ENCODE data around the gene SYT9. TPM values are rescaled to one million over a fixed set of nuclear protein-coding genes. Genes with fewer than 3 reads are reported as not detected.

The SYT9 gene
- polyA plus RNA-seq, 1 donor from 2014 or later = 2.3 TPM

DNA sequence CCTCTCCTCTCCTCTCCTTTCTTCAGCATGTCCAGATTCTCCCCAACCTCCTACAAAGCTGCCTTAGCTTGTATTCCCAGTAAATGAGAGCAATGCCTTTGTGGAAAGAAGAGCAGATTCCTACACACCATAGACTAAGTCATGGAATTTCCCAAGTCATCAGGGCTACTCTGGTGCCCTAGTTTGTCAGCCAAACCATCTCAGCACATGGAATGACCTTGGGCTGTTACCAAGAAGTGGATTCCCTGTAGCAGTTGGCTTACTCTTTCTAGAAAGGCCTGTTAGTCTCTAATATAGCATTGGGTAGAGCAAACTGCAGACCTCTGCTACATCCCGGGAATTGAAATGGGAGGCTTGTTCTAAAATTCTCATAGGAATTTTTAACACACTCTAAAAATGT is 124.7 kb downstream of the SYT9 start:
- Histone ChIP-seq H3K9ac (ENCODE audit: low read length) (no peak overlapping the region), H3K27ac (ENCODE audit: low read length) (no peak overlapping the region), H3K4me2 (ENCODE audit: low read length) (no peak overlapping the region), H3F3A (ENCODE audit: insufficient read depth, low read length, poor library complexity, severe bottlenecking) (no peaks in the 10 kb centered on the region), H3K4me3 (ENCODE audit: low read length) (no peak overlapping the region), H3K9me2 (ENCODE audit: insufficient read depth, low read length) (no peaks in the 10 kb centered on the region), H2AFZ (ENCODE audit: low read depth, low read length) (no peak overlapping the region), H4K20me1 (ENCODE audit: insufficient read depth) (no peaks in the 10 kb centered on the region), H3K27me3 (ENCODE audit: insufficient read depth, low read depth, low read length) (no peaks in the 10 kb centered on the region), H3K36me3 (ENCODE audit: insufficient read depth, low read length) (no peaks in the 10 kb centered on the region), H3K9me3 (ENCODE audit: low read length) (no peaks in the 10 kb centered on the region), H3K79me2 (replicated peaks; ENCODE audit: insufficient read depth, low read length) (no peaks in the 10 kb centered on the region)
- TF ChIP-seq EZH2 (IDR thresholded peaks at IDR 0.05; ENCODE audit: borderline replicate concordance, insufficient read depth, low read length, poor library complexity, severe bottlenecking) = no peak
- TF ChIP-seq, protein P1, sequence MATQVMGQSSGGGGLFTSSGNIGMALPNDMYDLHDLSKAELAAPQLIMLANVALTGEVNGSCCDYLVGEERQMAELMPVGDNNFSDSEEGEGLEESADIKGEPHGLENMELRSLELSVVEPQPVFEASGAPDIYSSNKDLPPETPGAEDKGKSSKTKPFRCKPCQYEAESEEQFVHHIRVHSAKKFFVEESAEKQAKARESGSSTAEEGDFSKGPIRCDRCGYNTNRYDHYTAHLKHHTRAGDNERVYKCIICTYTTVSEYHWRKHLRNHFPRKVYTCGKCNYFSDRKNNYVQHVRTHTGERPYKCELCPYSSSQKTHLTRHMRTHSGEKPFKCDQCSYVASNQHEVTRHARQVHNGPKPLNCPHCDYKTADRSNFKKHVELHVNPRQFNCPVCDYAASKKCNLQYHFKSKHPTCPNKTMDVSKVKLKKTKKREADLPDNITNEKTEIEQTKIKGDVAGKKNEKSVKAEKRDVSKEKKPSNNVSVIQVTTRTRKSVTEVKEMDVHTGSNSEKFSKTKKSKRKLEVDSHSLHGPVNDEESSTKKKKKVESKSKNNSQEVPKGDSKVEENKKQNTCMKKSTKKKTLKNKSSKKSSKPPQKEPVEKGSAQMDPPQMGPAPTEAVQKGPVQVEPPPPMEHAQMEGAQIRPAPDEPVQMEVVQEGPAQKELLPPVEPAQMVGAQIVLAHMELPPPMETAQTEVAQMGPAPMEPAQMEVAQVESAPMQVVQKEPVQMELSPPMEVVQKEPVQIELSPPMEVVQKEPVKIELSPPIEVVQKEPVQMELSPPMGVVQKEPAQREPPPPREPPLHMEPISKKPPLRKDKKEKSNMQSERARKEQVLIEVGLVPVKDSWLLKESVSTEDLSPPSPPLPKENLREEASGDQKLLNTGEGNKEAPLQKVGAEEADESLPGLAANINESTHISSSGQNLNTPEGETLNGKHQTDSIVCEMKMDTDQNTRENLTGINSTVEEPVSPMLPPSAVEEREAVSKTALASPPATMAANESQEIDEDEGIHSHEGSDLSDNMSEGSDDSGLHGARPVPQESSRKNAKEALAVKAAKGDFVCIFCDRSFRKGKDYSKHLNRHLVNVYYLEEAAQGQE (IDR thresholded peaks at IDR 0.05; ENCODE audit: borderline replicate concordance) = no peak
- no peak for TF ChIP-seq RAD21 (conservative IDR thresholded peaks at IDR 0.05)
- no peak for TF ChIP-seq POLR2AphosphoS5 (IDR thresholded peaks at IDR 0.05)
- TF ChIP-seq, protein P2, sequence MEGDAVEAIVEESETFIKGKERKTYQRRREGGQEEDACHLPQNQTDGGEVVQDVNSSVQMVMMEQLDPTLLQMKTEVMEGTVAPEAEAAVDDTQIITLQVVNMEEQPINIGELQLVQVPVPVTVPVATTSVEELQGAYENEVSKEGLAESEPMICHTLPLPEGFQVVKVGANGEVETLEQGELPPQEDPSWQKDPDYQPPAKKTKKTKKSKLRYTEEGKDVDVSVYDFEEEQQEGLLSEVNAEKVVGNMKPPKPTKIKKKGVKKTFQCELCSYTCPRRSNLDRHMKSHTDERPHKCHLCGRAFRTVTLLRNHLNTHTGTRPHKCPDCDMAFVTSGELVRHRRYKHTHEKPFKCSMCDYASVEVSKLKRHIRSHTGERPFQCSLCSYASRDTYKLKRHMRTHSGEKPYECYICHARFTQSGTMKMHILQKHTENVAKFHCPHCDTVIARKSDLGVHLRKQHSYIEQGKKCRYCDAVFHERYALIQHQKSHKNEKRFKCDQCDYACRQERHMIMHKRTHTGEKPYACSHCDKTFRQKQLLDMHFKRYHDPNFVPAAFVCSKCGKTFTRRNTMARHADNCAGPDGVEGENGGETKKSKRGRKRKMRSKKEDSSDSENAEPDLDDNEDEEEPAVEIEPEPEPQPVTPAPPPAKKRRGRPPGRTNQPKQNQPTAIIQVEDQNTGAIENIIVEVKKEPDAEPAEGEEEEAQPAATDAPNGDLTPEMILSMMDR (IDR thresholded peaks at IDR 0.05; ENCODE audit: poor library complexity, severe bottlenecking) = no peak
- no peak for TF ChIP-seq SMC3 (conservative IDR thresholded peaks at IDR 0.05; ENCODE audit: poor library complexity)
- TF ChIP-seq EP300 (conservative IDR thresholded peaks at IDR 0.05; ENCODE audit: poor library complexity, severe bottlenecking) = no peak
- no peak for TF ChIP-seq TAF1 (IDR thresholded peaks at IDR 0.05; ENCODE audit: low read depth)
- no peak for TF ChIP-seq MXI1 (conservative IDR thresholded peaks at IDR 0.05; ENCODE audit: poor library complexity, severe bottlenecking)

DNA sequence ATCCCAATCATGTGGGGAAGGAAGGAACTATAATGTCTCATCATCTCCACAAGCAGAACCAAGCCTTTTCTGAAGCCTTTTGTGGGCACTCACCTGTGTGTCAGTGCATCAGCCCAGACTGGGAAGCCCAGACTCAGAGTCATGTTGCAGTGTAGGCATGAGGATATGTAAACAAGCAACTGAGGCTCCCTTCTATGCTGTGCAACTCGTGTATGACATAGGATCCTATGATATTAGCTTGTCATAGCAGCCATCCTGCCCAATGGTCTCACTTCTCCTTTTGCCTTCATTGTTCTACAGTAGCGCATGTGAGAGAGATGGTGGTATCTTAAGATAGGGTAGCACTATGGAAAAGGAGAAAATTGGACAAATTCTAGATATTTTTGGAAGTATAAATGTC is 130.2 kb downstream of the SYT9 start:
- H3K27ac ChIP-seq (ENCODE audit: low read length) = no peak overlapping the region
- H3K9ac ChIP-seq (ENCODE audit: low read length) = no peak overlapping the region
- no peak overlapping the region for H3K4me3 ChIP-seq (ENCODE audit: low read length)
- no peak overlapping the region for H3K4me2 ChIP-seq (ENCODE audit: low read length)
- H3K36me3 ChIP-seq (ENCODE audit: insufficient read depth, low read length) = no peaks in the 10 kb centered on the region
- H3F3A ChIP-seq (ENCODE audit: insufficient read depth, low read length, poor library complexity, severe bottlenecking) = no peaks in the 10 kb centered on the region
- no peaks in the 10 kb centered on the region for H4K20me1 ChIP-seq (ENCODE audit: insufficient read depth)
- no peak overlapping the region for H2AFZ ChIP-seq (ENCODE audit: low read depth, low read length)
- no peaks in the 10 kb centered on the region for H3K27me3 ChIP-seq (ENCODE audit: insufficient read depth, low read depth, low read length)
- no peaks in the 10 kb centered on the region for H3K9me2 ChIP-seq (ENCODE audit: insufficient read depth, low read length)
- TF ChIP-seq EP300 (conservative IDR thresholded peaks at IDR 0.05; ENCODE audit: poor library complexity, severe bottlenecking) = no peak
- H3K79me2 ChIP-seq (replicated peaks; ENCODE audit: insufficient read depth, low read length) = no peaks in the 10 kb centered on the region
- H3K9me3 ChIP-seq (ENCODE audit: low read length) = no peaks in the 10 kb centered on the region

DNA sequence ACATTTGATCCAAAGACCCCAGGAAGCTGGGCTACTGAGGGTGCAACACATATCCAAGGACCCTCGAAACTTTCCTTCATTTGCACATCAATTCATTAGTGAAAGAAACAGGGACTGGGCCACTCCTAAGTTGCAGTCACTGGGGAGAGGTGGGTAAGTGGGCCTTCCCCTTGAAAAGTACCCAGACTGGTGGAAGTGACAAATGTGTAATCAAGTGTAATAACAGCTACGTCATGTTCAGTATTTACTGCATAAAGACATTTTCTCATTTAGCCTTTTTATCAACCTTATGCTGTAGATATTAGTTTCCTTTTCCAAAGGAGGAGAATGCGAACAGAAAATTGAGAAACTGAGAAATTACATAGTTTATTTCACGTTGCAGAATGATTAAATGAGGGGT is 131.7 kb downstream of the SYT9 start:
- Histone ChIP-seq H2AFZ (ENCODE audit: low read depth, low read length) (no peak overlapping the region), H3K9me3 (ENCODE audit: low read length) (no peaks in the 10 kb centered on the region), H3F3A (ENCODE audit: insufficient read depth, low read length, poor library complexity, severe bottlenecking) (no peaks in the 10 kb centered on the region)

More for the DNA sequence above, 131.7 kb downstream of the SYT9 start:
- H3K27ac ChIP-seq (ENCODE audit: low read length) = no peak overlapping the region
- no peaks in the 10 kb centered on the region for H3K27me3 ChIP-seq (ENCODE audit: insufficient read depth, low read depth, low read length)
- H3K79me2 ChIP-seq (replicated peaks; ENCODE audit: insufficient read depth, low read length) = no peaks in the 10 kb centered on the region
- H3K4me3 ChIP-seq (ENCODE audit: low read length) = no peak overlapping the region
- no peak overlapping the region for H3K9ac ChIP-seq (ENCODE audit: low read length)
- H4K20me1 ChIP-seq (ENCODE audit: insufficient read depth) = no peaks in the 10 kb centered on the region
- TF ChIP-seq, protein P2 (IDR thresholded peaks at IDR 0.05; ENCODE audit: poor library complexity, severe bottlenecking) = no peak
- TF ChIP-seq MXI1 (conservative IDR thresholded peaks at IDR 0.05; ENCODE audit: poor library complexity, severe bottlenecking) (no peak), EP300 (conservative IDR thresholded peaks at IDR 0.05; ENCODE audit: poor library complexity, severe bottlenecking) (no peak), POLR2AphosphoS5 (IDR thresholded peaks at IDR 0.05) (no peak), EZH2 (IDR thresholded peaks at IDR 0.05; ENCODE audit: borderline replicate concordance, insufficient read depth, low read length, poor library complexity, severe bottlenecking) (no peak), RAD21 (conservative IDR thresholded peaks at IDR 0.05) (no peak), SMC3 (conservative IDR thresholded peaks at IDR 0.05; ENCODE audit: poor library complexity) (no peak), TAF1 (IDR thresholded peaks at IDR 0.05; ENCODE audit: low read depth) (no peak)
- TF ChIP-seq, protein P1 (IDR thresholded peaks at IDR 0.05; ENCODE audit: borderline replicate concordance) = no peak
- H3K9me2 ChIP-seq (ENCODE audit: insufficient read depth, low read length) = no peaks in the 10 kb centered on the region
- H3K36me3 ChIP-seq (ENCODE audit: insufficient read depth, low read length) = no peaks in the 10 kb centered on the region
- no peak overlapping the region for H3K4me2 ChIP-seq (ENCODE audit: low read length)
